Dendritic cell treated with granulocyte-macrophage colony-stimulating factor and Interleukin-4, amounts not matched to agents 40 ng/mL and 50 ng/mL, for 4 days (primary cell): ENCODE results near the gene FIBCD1.

Experiments
- H3K27ac Mint-ChIP-seq: one replicate; pipeline ENCODE4 v1.8.0; 2022; ENCODE audit warnings: mild to moderate bottlenecking, mixed read lengths
- H3K27me3 Mint-ChIP-seq: one replicate; pipeline ENCODE4 v1.8.0; 2022; ENCODE audit warnings: mild to moderate bottlenecking, mixed read lengths
- H3K36me3 Mint-ChIP-seq: one replicate; pipeline ENCODE4 v1.8.0; 2022; ENCODE audit warnings: low read depth, mixed read lengths
- H3K4me1 Mint-ChIP-seq: one replicate; pipeline ENCODE4 v1.8.0; 2022; ENCODE audit warnings: low read depth, mixed read lengths
- H3K4me3 Mint-ChIP-seq: one replicate; pipeline ENCODE4 v1.8.0; 2022; ENCODE audit warnings: mild to moderate bottlenecking, moderate library complexity, mixed read lengths
- H3K9me3 Mint-ChIP-seq: one replicate; pipeline ENCODE4 v1.8.0; 2022; ENCODE audit warnings: mixed read lengths
- intact Hi-C: fragments of 100-400 bp; cut with micrococcal nuclease; formaldehyde crosslinking; loops from one replicate; pipeline ENCODE4 v1.15.0; 2022

FIBCD1 gene

GRCh38 chr9:130902204-130903185 is 36.6 kb downstream of the FIBCD1 start:
- Mint-ChIP-seq H3K27me3 (peaks cover 12% of the 10 kb centered on the region), H3K27ac (no peak overlapping the region), H3K4me1 (peaks cover 5% of the 10 kb centered on the region), H3K36me3 (no peaks in the 10 kb centered on the region), H3K4me3 (no peak overlapping the region), H3K9me3 (no peaks in the 10 kb centered on the region)
- intact Hi-C loops: no loop called here

DNA sequence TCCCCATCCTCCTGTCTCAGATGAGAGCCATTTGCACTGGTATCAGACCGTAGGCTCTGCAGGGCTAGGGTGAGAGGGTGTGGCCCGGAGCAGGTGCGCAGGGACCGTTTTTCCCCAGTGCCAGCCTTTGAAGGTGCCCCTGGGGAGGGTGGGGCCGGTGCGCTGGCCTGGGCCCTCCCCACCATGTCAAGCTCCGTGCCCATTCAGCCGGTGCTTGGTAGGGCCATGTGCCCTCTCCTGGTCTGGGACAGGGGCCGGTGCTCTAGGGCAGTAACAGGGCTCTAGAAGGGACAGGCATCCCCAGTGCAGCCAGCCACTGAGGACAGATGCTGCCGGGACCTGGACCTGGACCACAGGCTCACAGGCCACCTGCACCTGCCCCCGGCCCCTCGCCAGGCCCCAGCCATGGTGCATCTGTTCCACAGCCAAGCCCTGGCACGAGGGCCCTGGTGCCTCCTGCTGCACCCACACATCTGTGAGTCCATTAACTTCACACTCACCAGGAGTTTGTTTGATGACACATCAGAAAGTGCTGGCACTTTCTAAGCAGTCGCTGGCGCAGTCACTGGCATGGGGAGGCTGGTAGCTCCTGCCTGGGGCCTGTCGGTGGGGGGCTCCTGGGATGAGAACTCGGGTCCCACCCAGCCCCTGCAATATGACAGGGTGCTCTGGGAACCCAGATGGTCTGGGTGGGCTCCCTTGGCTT is 37.4 kb downstream of the FIBCD1 start:
- H3K27ac Mint-ChIP-seq: no peak overlapping the region
- no peak overlapping the region for H3K4me3 Mint-ChIP-seq
- peaks cover 5% of the 10 kb centered on the region for H3K4me1 Mint-ChIP-seq
- peaks cover 7% of the 10 kb centered on the region for H3K27me3 Mint-ChIP-seq
- no peaks in the 10 kb centered on the region for H3K9me3 Mint-ChIP-seq
- no peaks in the 10 kb centered on the region for H3K36me3 Mint-ChIP-seq
- intact Hi-C loops: no loop called here

GRCh38 chr9:130900701-130901497 is 38.1 kb downstream of the FIBCD1 start:
- Mint-ChIP-seq H3K27me3 (peaks cover 7% of the 10 kb centered on the region), H3K4me1 (peaks cover 5% of the 10 kb centered on the region), H3K27ac (no peak overlapping the region), H3K9me3 (no peaks in the 10 kb centered on the region), H3K36me3 (no peaks in the 10 kb centered on the region), H3K4me3 (no peak overlapping the region)
- intact Hi-C loops: no loop called here

- Mint-ChIP-seq H3K4me1 (peaks cover under 1% of the 10 kb centered on the region), H3K27ac (no peak overlapping the region), H3K36me3 (no peaks in the 10 kb centered on the region), H3K9me3 (no peaks in the 10 kb centered on the region), H3K27me3 (peaks cover 6% of the 10 kb centered on the region), H3K4me3 (no peak overlapping the region)
- intact Hi-C loops: loop anchor here (10.0 kb wide), 1 partner anchor 146 kb away; no protein-coding TSS in a partner anchor
Observed at GRCh38 chr9:130899051-130899748, 39.8 kb downstream of the FIBCD1 start.

- Mint-ChIP-seq H3K27me3 (peaks cover 6% of the 10 kb centered on the region), H3K36me3 (no peaks in the 10 kb centered on the region), H3K4me3 (no peak overlapping the region), H3K27ac (no peak overlapping the region), H3K4me1 (peaks cover 7% of the 10 kb centered on the region), H3K9me3 (no peaks in the 10 kb centered on the region)
- intact Hi-C loops: loop anchor here (10.0 kb wide), 1 partner anchor 146 kb away; no protein-coding TSS in a partner anchor
Observed at GRCh38 chr9:130898552-130898852, 40.5 kb downstream of the FIBCD1 start.

GRCh38 chr9:130897848-130898551 is 41.0 kb downstream of the FIBCD1 start:
- intact Hi-C loops: loop anchor here (10.0 kb wide), 1 partner anchor 147 kb away; no protein-coding TSS in a partner anchor
- Mint-ChIP-seq H3K9me3 (no peaks in the 10 kb centered on the region), H3K27ac (no peak overlapping the region), H3K4me1 (peaks cover 12% of the 10 kb centered on the region), H3K4me3 (no peak overlapping the region), H3K36me3 (no peaks in the 10 kb centered on the region), H3K27me3 (peaks cover 6% of the 10 kb centered on the region)

DNA sequence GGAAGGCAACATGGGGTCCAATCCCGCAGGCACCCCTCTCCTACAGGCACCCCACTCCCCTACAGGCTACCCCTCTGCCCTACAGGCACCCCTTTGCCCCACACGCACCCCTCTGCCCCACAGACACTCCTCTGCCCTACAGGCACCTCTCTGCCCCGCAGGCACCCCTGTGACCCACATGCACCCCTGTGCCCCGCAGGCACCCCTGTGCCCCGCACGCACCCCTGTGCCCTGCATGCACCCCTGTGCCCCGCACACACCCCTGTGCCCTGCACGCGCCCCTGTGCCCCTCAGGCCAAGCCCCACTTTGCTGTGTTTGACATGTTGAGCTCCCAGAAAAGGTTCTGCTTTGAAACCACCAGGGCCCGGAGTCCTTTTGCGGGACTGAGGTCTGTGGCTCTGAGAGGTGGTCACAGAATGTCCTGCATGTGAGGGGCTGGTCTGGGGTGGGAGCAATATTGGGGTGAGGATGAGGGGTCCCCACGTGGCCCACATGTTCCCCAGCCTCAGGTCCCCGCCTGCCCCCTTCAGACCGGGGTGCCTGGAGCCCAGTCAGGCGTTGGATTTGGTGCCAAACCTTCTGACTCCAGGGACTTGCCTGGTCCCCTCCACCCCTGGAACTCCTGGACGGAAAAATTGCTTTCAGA is 41.8 kb downstream of the FIBCD1 start:
- H3K36me3 Mint-ChIP-seq: no peaks in the 10 kb centered on the region

GRCh38 chr9:130896233-130897014 is 42.6 kb downstream of the FIBCD1 start, which contains the start of gene QRFP:
Gene QRFP (minus strand): TSS chr9:130896812. CDS start chr9:130893838, 2,974 bp downstream.
- peak within 1 kb of the TSS; percentile 26 for H3K27ac Mint-ChIP-seq
- H3K4me1 Mint-ChIP-seq: peaks cover 18% of the 10 kb centered on the region
- H3K4me3 Mint-ChIP-seq: no peak within 1 kb of the TSS
- H3K9me3 Mint-ChIP-seq: no peaks in the 10 kb centered on the region
- intact Hi-C loops: loop anchor here (10.0 kb wide), 1 partner anchor 148 kb away; no protein-coding TSS in a partner anchor
- no peaks in the 10 kb centered on the region for H3K36me3 Mint-ChIP-seq
- peaks cover 6% of the 10 kb centered on the region for H3K27me3 Mint-ChIP-seq

More for the DNA sequence above, 41.8 kb downstream of the FIBCD1 start:
- no peak overlapping the region for H3K27ac Mint-ChIP-seq
- intact Hi-C loops: loop anchor here (10.0 kb wide), 1 partner anchor 148 kb away; no protein-coding TSS in a partner anchor
- peaks cover 18% of the 10 kb centered on the region for H3K4me1 Mint-ChIP-seq
- H3K4me3 Mint-ChIP-seq: no peak overlapping the region
- no peaks in the 10 kb centered on the region for H3K9me3 Mint-ChIP-seq
- H3K27me3 Mint-ChIP-seq: peaks cover 6% of the 10 kb centered on the region

DNA sequence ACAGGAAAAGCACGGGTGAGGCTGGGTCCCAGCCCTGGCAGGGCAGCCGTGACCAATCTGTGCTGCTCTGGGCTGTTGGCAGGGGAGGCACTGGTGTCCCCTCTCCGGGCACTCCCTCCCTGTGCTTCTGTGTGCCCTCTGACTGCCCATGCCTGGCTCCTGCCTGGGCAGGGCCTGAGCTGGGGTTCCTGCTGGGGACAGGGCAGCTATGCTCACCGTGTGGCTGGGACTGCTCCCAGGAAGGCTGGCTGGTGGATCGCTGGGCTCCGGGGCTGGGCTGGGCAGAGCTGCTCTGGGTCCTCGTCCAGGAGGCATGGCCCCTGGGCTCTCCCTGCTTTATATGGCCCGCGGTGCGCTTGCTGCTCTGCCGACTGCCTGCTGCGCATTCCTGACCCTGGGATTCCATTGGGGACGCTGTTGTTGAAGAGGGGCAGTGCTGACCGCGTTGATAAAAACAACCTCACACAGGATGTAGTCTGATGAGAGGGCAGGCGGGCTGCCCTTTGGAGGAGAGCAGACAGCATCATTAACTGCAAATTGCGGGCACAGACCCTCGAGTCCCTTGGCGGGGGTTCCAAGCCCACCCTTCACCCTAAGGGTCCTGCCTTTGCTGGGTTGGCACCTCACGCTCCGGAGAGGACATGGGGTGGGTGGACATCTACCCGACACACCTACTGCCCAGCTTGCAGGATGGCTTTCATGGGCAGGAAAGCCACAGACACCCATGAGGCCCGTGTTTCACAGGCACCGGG is 43.4 kb downstream of the FIBCD1 start:
- Mint-ChIP-seq H3K4me3 (no peak overlapping the region), H3K36me3 (peaks cover 3% of the 10 kb centered on the region), H3K9me3 (no peaks in the 10 kb centered on the region), H3K27me3 (peaks cover 5% of the 10 kb centered on the region), H3K27ac (peak overlapping the region; percentile 26), H3K4me1 (peaks cover 18% of the 10 kb centered on the region)
- intact Hi-C loops: loop anchor here (10.0 kb wide), 1 partner anchor 149 kb away; no protein-coding TSS in a partner anchor

DNA sequence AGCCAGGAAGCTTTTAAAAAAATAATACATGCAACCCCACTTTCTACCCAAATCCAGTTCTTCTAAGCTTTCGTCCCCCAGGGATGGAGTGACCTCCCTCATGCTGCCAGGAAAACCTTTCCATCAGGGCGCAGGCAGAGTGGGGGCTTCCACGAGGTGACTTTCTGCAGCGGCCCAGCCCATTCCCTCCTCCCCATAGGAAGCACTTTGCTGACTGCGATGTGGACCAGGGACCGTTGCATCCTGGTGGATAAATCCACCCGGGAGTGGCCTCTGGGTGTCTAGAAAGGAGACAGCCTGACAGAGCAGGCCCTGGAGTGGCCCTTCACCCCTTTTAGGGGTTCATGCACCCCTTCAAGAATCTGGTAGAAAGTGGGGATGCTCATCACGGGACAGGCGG is 44.0 kb downstream of the FIBCD1 start:
- Mint-ChIP-seq H3K36me3 (peaks cover 9% of the 10 kb centered on the region), H3K9me3 (no peaks in the 10 kb centered on the region), H3K4me3 (no peak overlapping the region), H3K27me3 (peaks cover 3% of the 10 kb centered on the region), H3K27ac (no peak overlapping the region), H3K4me1 (peaks cover 18% of the 10 kb centered on the region)
- intact Hi-C loops: loop anchor here (10.0 kb wide), 1 partner anchor 150 kb away; no protein-coding TSS in a partner anchor

DNA sequence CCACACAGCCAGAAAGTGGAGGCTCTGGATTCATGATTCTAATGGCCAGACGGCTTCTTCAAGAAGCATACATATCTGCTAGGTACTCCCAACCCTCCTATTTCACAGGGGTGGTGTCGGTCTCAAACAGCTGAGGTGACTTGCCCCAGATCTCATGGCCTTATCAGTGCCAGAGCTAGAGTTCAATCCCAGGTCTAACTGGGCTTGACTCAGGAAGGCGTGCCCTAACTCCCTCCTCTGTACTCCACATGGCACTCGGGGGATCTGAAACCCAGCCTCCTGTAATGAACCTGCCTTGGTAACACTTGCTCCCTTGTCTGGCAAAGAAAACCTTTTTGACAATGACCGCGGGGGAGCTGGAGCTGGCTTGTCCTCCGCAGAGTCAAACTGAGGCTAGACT is 44.5 kb downstream of the FIBCD1 start:
- Mint-ChIP-seq H3K27ac (no peak overlapping the region), H3K36me3 (peaks cover 14% of the 10 kb centered on the region), H3K4me1 (peaks cover 18% of the 10 kb centered on the region), H3K27me3 (no peaks in the 10 kb centered on the region), H3K4me3 (no peak overlapping the region), H3K9me3 (no peaks in the 10 kb centered on the region)
- intact Hi-C loops: loop anchor here (10.0 kb wide), 1 partner anchor 150 kb away; no protein-coding TSS in a partner anchor
